Measurements from ENCODE around the gene GALNT2. TPM values are rescaled to one million over a fixed set of nuclear protein-coding genes. Genes with fewer than 3 reads are reported as not detected.

Gene GALNT2
- total and polyA plus RNA-seq, 2 of the 13 experiments (the other 11 are each of a cell fraction or from before 2014, with no cell fraction given): 39.3 to 39.6 TPM

DNA sequence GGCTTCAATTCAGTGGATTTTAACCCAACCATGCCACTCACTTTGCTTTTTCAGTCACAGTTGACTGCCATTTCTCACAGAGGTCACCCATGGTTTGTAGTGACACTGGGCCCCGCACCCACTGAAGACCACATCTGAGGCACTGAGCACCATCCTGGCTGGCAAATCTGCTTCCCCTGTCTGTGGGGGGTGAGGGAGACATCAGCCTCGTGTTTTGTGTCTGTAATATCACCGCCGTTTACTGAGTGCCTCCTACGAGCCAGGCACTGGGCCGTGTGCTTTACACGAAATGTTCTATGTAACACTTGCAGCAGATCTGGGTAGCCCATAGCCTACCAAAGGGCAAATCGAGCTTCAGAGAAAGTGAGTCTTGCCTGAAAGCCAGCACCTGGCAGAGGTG, 197.3 kb downstream of the GALNT2 start (continued):
- TF ChIP-seq, protein P1, sequence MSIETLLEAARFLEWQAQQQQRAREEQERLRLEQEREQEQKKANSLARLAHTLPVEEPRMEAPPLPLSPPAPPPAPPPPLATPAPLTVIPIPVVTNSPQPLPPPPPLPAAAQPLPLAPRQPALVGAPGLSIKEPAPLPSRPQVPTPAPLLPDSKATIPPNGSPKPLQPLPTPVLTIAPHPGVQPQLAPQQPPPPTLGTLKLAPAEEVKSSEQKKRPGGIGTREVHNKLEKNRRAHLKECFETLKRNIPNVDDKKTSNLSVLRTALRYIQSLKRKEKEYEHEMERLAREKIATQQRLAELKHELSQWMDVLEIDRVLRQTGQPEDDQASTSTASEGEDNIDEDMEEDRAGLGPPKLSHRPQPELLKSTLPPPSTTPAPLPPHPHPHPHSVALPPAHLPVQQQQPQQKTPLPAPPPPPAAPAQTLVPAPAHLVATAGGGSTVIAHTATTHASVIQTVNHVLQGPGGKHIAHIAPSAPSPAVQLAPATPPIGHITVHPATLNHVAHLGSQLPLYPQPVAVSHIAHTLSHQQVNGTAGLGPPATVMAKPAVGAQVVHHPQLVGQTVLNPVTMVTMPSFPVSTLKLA (IDR thresholded peaks at IDR 0.05): no peak

DNA sequence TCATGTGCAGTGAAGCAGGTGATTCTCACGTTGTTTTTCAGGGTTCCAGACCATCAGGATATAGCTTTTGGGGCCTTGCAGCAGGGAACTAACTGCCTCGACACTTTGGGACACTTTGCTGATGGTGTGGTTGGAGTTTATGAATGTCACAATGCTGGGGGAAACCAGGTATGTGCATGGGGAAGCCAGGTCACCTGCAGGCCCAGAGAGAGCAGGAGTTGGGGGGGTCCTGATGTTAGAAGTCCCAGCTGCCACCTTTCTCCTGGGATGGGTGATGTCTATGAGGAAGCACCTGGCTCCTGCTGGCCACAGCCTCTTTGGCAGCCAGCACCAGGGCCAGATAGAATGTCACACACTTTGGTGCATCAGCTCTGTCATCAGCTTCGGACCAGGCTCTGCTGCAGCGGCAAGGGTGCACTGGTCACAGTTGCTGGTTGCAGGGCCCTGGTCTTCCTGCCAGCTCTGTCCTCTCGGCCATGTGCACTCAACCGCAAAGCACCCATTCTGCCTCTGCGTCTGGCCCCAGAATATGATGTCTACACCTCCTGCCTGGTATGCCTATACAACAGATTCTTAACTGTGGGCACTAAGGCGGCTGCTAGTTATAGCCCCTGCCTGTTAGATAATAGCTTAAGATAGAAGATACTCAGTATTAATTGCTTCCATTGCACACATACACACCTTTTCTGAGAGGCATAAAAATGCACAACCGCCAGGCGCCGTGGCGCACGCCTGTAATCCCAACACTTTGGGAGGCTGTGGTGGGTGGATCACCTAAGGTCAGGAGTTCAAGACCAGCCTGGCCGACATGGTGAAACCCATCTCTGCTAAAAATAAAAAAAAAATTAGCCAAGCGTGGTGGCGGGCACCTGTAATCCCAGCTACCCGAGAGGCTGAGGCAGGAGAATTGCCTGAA, 198.4 kb downstream of the GALNT2 start:
- no peaks in the 10 kb centered on the region; a peak in 1 of 5 replicates for H3K27me3 ChIP-seq (ENCODE audit: control insufficient read depth in 1 of 2, insufficient read depth in 2 of 2, low read length in 2 of 2)
- H3K4me2 ChIP-seq (ENCODE audit: low read depth, low read length): no peak overlapping the region
- TF ChIP-seq, protein P2, sequence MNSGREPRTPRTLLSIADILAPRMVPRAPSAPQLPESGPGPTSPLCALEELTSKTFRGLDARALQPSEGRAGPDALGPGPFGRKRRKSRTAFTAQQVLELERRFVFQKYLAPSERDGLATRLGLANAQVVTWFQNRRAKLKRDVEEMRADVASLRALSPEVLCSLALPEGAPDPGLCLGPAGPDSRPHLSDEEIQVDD (CRISPR knock-in tag; IDR thresholded peaks at IDR 0.05; ENCODE audit: borderline replicate concordance): no peak
- TF ChIP-seq SUZ12 (IDR thresholded peaks at IDR 0.05; ENCODE audit: low read depth, low read length): no peak
- TF ChIP-seq, protein P3, sequence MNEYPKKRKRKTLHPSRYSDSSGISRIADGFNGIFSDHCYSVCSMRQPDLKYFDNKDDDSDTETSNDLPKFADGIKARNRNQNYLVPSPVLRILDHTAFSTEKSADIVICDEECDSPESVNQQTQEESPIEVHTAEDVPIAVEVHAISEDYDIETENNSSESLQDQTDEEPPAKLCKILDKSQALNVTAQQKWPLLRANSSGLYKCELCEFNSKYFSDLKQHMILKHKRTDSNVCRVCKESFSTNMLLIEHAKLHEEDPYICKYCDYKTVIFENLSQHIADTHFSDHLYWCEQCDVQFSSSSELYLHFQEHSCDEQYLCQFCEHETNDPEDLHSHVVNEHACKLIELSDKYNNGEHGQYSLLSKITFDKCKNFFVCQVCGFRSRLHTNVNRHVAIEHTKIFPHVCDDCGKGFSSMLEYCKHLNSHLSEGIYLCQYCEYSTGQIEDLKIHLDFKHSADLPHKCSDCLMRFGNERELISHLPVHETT (CRISPR knock-in tag; conservative IDR thresholded peaks at IDR 0.05): no peak
- TF ChIP-seq, protein P4, sequence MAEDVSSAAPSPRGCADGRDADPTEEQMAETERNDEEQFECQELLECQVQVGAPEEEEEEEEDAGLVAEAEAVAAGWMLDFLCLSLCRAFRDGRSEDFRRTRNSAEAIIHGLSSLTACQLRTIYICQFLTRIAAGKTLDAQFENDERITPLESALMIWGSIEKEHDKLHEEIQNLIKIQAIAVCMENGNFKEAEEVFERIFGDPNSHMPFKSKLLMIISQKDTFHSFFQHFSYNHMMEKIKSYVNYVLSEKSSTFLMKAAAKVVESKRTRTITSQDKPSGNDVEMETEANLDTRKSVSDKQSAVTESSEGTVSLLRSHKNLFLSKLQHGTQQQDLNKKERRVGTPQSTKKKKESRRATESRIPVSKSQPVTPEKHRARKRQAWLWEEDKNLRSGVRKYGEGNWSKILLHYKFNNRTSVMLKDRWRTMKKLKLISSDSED (CRISPR knock-in tag; IDR thresholded peaks at IDR 0.05): no peak
- TF ChIP-seq ZMYM3 (CRISPR knock-in tag; IDR thresholded peaks at IDR 0.05): no peak
- TF ChIP-seq, protein P5, sequence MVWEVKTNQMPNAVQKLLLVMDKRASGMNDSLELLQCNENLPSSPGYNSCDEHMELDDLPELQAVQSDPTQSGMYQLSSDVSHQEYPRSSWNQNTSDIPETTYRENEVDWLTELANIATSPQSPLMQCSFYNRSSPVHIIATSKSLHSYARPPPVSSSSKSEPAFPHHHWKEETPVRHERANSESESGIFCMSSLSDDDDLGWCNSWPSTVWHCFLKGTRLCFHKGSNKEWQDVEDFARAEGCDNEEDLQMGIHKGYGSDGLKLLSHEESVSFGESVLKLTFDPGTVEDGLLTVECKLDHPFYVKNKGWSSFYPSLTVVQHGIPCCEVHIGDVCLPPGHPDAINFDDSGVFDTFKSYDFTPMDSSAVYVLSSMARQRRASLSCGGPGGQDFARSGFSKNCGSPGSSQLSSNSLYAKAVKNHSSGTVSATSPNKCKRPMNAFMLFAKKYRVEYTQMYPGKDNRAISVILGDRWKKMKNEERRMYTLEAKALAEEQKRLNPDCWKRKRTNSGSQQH (CRISPR knock-in tag; IDR thresholded peaks at IDR 0.05; ENCODE audit: low read depth): no peak
- TF ChIP-seq, protein P6, sequence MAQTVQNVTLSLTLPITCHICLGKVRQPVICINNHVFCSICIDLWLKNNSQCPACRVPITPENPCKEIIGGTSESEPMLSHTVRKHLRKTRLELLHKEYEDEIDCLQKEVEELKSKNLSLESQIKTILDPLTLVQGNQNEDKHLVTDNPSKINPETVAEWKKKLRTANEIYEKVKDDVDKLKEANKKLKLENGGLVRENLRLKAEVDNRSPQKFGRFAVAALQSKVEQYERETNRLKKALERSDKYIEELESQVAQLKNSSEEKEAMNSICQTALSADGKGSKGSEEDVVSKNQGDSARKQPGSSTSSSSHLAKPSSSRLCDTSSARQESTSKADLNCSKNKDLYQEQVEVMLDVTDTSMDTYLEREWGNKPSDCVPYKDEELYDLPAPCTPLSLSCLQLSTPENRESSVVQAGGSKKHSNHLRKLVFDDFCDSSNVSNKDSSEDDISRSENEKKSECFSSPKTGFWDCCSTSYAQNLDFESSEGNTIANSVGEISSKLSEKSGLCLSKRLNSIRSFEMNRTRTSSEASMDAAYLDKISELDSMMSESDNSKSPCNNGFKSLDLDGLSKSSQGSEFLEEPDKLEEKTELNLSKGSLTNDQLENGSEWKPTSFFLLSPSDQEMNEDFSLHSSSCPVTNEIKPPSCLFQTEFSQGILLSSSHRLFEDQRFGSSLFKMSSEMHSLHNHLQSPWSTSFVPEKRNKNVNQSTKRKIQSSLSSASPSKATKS (CRISPR knock-in tag; IDR thresholded peaks at IDR 0.05): no peak
- TF ChIP-seq, protein P7, sequence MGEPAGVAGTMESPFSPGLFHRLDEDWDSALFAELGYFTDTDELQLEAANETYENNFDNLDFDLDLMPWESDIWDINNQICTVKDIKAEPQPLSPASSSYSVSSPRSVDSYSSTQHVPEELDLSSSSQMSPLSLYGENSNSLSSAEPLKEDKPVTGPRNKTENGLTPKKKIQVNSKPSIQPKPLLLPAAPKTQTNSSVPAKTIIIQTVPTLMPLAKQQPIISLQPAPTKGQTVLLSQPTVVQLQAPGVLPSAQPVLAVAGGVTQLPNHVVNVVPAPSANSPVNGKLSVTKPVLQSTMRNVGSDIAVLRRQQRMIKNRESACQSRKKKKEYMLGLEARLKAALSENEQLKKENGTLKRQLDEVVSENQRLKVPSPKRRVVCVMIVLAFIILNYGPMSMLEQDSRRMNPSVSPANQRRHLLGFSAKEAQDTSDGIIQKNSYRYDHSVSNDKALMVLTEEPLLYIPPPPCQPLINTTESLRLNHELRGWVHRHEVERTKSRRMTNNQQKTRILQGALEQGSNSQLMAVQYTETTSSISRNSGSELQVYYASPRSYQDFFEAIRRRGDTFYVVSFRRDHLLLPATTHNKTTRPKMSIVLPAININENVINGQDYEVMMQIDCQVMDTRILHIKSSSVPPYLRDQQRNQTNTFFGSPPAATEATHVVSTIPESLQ (CRISPR knock-in tag; conservative IDR thresholded peaks at IDR 0.05): no peak
- TF ChIP-seq ZNF558 (CRISPR knock-in tag; IDR thresholded peaks at IDR 0.05; ENCODE audit: borderline replicate concordance): no peak
- in situ Hi-C loops (cut with HindIII; ENCODE audit: extremely low pct_ligation_motif_present, low pct_unique_long_range_greater_than_20kb): no loop called here
- no peak overlapping the region for H3K27ac ChIP-seq (ENCODE audit: extremely low read length, insufficient read depth, low read length)
- H3K36me3 ChIP-seq (replicated peaks in 1 of 2; ENCODE audit: control insufficient read depth in 1 of 2, insufficient read depth in 2 of 2, low read length in 2 of 2): peaks cover 17 to 31% of the 10 kb centered on the region in 2 experiments; a peak in 4 of 5 replicates
- intact Hi-C loops (cut with micrococcal nuclease; ENCODE audit: unreplicated experiment): no loop called here
- BruUV-seq (replicated peaks): no TSS peak
- DNase-seq (ENCODE audit: low spot score): no peak
- ATAC-seq: no peak
- CTCF ChIA-PET (ENCODE audit: low intra/inter-chr PET ratio, low total read pairs): no interaction called here
- no peak overlapping the region for H3K9ac ChIP-seq (ENCODE audit: insufficient read depth, low read depth, low read length)
- FAIRE-seq: no peak
- H3K9me3 ChIP-seq (ENCODE audit: low read length): no peaks in the 10 kb centered on the region
- H3K4me3 ChIP-seq (replicated peaks in 1 of 3; ENCODE audit: insufficient read depth in 1 of 3, low read depth in 2 of 3, low read length in 3 of 3): no peak overlapping the region
- POLR2A ChIA-PET: no interaction called here
- H3K4me1 ChIP-seq (ENCODE audit: insufficient read depth, low read length): no peaks in the 10 kb centered on the region
- H4K20me1 ChIP-seq (ENCODE audit: insufficient read depth, low read length): peaks cover 2% of the 10 kb centered on the region; the same call in 1 of the 2 replicates
- whole genome bisulfite sequencing (ENCODE audit: low lambda C conversion rate): 96% methylated on average over 16 of the region's 17 CpGs
- H2AFZ ChIP-seq (ENCODE audit: low read length): no peak overlapping the region
- no peaks in the 10 kb centered on the region for H3K79me2 ChIP-seq (ENCODE audit: insufficient read depth, low read length)

Data from HepG2 (cell line).